A673 (cell line): ENCODE data around the gene WDR53. TPM values are rescaled to one million over a fixed set of nuclear protein-coding genes. Genes with fewer than 3 reads are reported as not detected.

ENCODE experiments used
- BruUV-seq: library from RNA; stranded (reverse); fragments of 400-500 nt; replicated peaks from 2 replicates; lab custom pipeline; 2021; lab: Mats Ljungman, UMichigan
- CTCF ChIA-PET: fragments of 300-600 bp; sonication (Branson Sonifier 250); formaldehyde crosslinking; loops from one replicate; lab custom pipeline; 2022; ENCODE audit warnings: antibody characterized with exemption; lab: Charles Lee
- POLR2A ChIA-PET: fragments of 300-600 bp; sonication (Branson Sonifier 250); formaldehyde crosslinking; loops from one replicate; lab custom pipeline; 2022; ENCODE audit warnings: antibody characterized with exemption; ENCODE audit not compliant: low non-redundant PET; lab: Charles Lee
- DNase-seq: peaks from one replicate; pipeline ENCODE4 v3.0.0-alpha.2; 2015; ENCODE audit warnings: low spot score
- H3K27ac ChIP-seq: fragments of 200-600 bp; sonication (generic); 2 replicates; pipeline ENCODE4 v1.5.1; 2016; ENCODE audit warnings: mixed run types, low read depth, mild to moderate bottlenecking, mixed read lengths, antibody characterized with exemption, low read length; ENCODE audit not compliant: poor library complexity, severe bottlenecking
- H3K27me3 ChIP-seq: fragments of 200-600 bp; sonication (generic); replicated peaks from 2 replicates; pipeline ENCODE4 v1.6.1; 2017; ENCODE audit warnings: mixed run types, low read depth, mild to moderate bottlenecking, mixed read lengths, antibody characterized with exemption, low read length; ENCODE audit not compliant: insufficient read depth, poor library complexity
- H3K36me3 ChIP-seq: fragments of 200-600 bp; sonication (generic); 2 replicates; pipeline ENCODE4 v1.6.1; 2016; ENCODE audit warnings: mixed run types, mild to moderate bottlenecking, mixed read lengths, antibody characterized with exemption, low read length; ENCODE audit not compliant: insufficient read depth, poor library complexity, severe bottlenecking
- H3K4me1 ChIP-seq: fragments of 200-600 bp; sonication (generic); 2 replicates; pipeline ENCODE4 v1.6.1; 2017; ENCODE audit warnings: mixed run types, mild to moderate bottlenecking, mixed read lengths, antibody characterized with exemption, low read length; ENCODE audit not compliant: insufficient read depth, poor library complexity, severe bottlenecking
- H3K4me3 ChIP-seq: fragments of 200-600 bp; sonication (generic); 2 replicates; pipeline ENCODE4 v1.5.1; 2016; ENCODE audit warnings: low read depth, mixed run types, mild to moderate bottlenecking, mixed read lengths, low read length; ENCODE audit not compliant: poor library complexity, severe bottlenecking
- H3K9me3 ChIP-seq: fragments of 200-600 bp; sonication (generic); 2 replicates; pipeline ENCODE4 v1.6.1; 2016; ENCODE audit warnings: mixed run types, low read depth, mild to moderate bottlenecking, mixed read lengths, antibody characterized with exemption, low read length; ENCODE audit not compliant: poor library complexity, severe bottlenecking
- CTCF ChIP-seq: fragments of 300-800, 200-600 bp; sonication (generic); conservative IDR thresholded peaks from 2 replicates; pipeline ENCODE4 v1.5.1; 2017; ENCODE audit warnings: low read depth, mild to moderate bottlenecking, antibody characterized with exemption, low read length, moderate library complexity, mixed read lengths
- EZH2 ChIP-seq: fragments of 200-600 bp; sonication (generic); IDR thresholded peaks from 2 replicates; pipeline ENCODE4 v1.6.1; 2017; ENCODE audit warnings: borderline replicate concordance, low read depth, mild to moderate bottlenecking, mixed read lengths, antibody characterized with exemption, low read length; ENCODE audit not compliant: poor library complexity, severe bottlenecking
- intact Hi-C: fragments of 100-400 bp; cut with micrococcal nuclease; formaldehyde crosslinking; loops from one replicate; pipeline ENCODE4 v1.10.0; 2022; ENCODE audit not compliant: unreplicated experiment
- total RNA-seq: library from RNA; stranded (reverse); gene quantifications from 2 replicates; pipeline ENCODE4 v1.2.3, GENCODE V29; 2021

WDR53 gene
- total RNA-seq, 1 experiment from 2014 or later = 23.1 TPM

GRCh38 chr3:196555295-196555694 lies 13.1 kb downstream of the WDR53 start:
- Histone ChIP-seq H3K27me3 (no peaks in the 10 kb centered on the region), H3K36me3 (no peaks in the 10 kb centered on the region), H3K9me3 (no peaks in the 10 kb centered on the region), H3K4me3 (no peak overlapping the region), H3K27ac (no peak overlapping the region), H3K4me1 (no peaks in the 10 kb centered on the region)
- no peak for DNase-seq
- intact Hi-C loops = no loop called here
- TF ChIP-seq EZH2 (no peak), CTCF (no peak)
- POLR2A ChIA-PET = no interaction called here
- BruUV-seq = no TSS peak
- CTCF ChIA-PET = no interaction called here

GRCh38 chr3:196554205-196554604 lies 14.1 kb downstream of the WDR53 start:
- intact Hi-C loops = no loop called here
- TF ChIP-seq EZH2 = no peak
- no peak for TF ChIP-seq CTCF
- CTCF ChIA-PET = interaction anchor here (0.6 kb wide), 1 partner anchor 348 kb away, joined by 3 read pairs; no protein-coding TSS in a partner anchor
- Histone ChIP-seq H3K9me3 (no peaks in the 10 kb centered on the region), H3K4me3 (no peak overlapping the region), H3K4me1 (no peaks in the 10 kb centered on the region), H3K27ac (no peak overlapping the region), H3K27me3 (no peaks in the 10 kb centered on the region), H3K36me3 (no peaks in the 10 kb centered on the region)
- POLR2A ChIA-PET = no interaction called here
- BruUV-seq = no TSS peak
- no peak for DNase-seq

GRCh38 chr3:196553551-196553950 lies 14.8 kb downstream of the WDR53 start:
- no peak for DNase-seq
- BruUV-seq = no TSS peak
- intact Hi-C loops = no loop called here
- Histone ChIP-seq H3K27me3 (no peaks in the 10 kb centered on the region), H3K36me3 (no peaks in the 10 kb centered on the region), H3K4me1 (no peaks in the 10 kb centered on the region), H3K4me3 (no peak overlapping the region), H3K9me3 (no peaks in the 10 kb centered on the region), H3K27ac (no peak overlapping the region)
- CTCF ChIA-PET = interaction anchor here (0.6 kb wide), 1 partner anchor 347 kb away, joined by 3 read pairs; no protein-coding TSS in a partner anchor
- no peak for TF ChIP-seq CTCF
- TF ChIP-seq EZH2 = no peak
- POLR2A ChIA-PET = no interaction called here
